SK-N-MC (cell line): ENCODE results near the gene SAMM50.

Experiments used
- EZH2 ChIP-seq: fragments of 200-600 bp; sonication (generic); IDR thresholded peaks from one replicate; pipeline ENCODE4 v1.6.1; 2017; ENCODE audit warnings: antibody characterized with exemption
- FOXP2 ChIP-seq: optimal IDR thresholded peaks from 2 replicates; pipeline ENCODE3; 2011; ENCODE audit warnings: mild to moderate bottlenecking, moderate library complexity; ENCODE audit not compliant: insufficient read depth; ENCODE audit errors: extremely low read length, control extremely low read depth
- POLR2AphosphoS5 ChIP-seq: IDR thresholded peaks from 2 replicates; pipeline ENCODE4 v1.6.1; 2012; ENCODE audit warnings: mild to moderate bottlenecking, low read depth, low read length, borderline replicate concordance

DNA sequence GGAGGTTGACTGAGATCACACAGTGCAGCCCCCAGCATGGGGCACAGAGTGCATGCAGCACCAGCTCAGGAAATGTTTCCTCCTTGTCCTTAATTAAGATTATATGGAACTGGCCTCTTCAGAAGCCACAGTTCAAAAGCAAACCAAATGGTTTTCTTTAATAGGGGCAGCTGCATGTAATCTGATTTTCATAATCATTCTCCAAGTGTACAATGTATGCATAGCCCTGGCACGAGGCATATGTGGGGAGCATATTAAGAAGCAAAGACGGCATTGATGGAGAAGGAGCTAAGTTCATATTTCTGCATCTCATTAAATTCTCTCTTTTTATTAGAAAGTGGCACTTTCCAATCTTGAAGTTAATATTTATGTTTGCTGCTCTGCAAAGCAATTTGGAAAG is 59.0 kb downstream of the SAMM50 start:
- TF ChIP-seq EZH2 (no peak), POLR2AphosphoS5 (no peak), FOXP2 (no peak)
